GM19328 (cell line): ENCODE measurements around the gene PPP1CA.

Source experiments
- ATAC-seq: cut with Tn5 transposase; IDR thresholded peaks from one replicate; pipeline ENCODE4 v1.9.1; 2021; ENCODE audit warnings: mild to moderate bottlenecking, moderate library complexity; ENCODE audit not compliant: unreplicated experiment

Gene PPP1CA

GRCh38 chr11:67418476-67419281, 17.0 kb upstream of the PPP1CA start:
- no peak for ATAC-seq

- no peak for ATAC-seq
Measured at GRCh38 chr11:67417425-67417824, 15.8 kb upstream of the PPP1CA start.

GRCh38 chr11:67416416-67417335, 15.0 kb upstream of the PPP1CA start:
- ATAC-seq: no peak

- no peak for ATAC-seq
Measured at GRCh38 chr11:67415501-67416304, 14.0 kb upstream of the PPP1CA start, which contains the start of gene CARNS1. Gene CARNS1 (plus strand): TSS chr11:67415678. CDS start chr11:67416200, 522 bp downstream.

GRCh38 chr11:67413266-67413849, 11.7 kb upstream of the PPP1CA start:
- ATAC-seq: no peak

GRCh38 chr11:67412495-67413179, 11.0 kb upstream of the PPP1CA start:
- no peak for ATAC-seq

GRCh38 chr11:67411785-67412152, 10.1 kb upstream of the PPP1CA start:
- ATAC-seq: no peak

GRCh38 chr11:67410984-67411784, 9.5 kb upstream of the PPP1CA start:
- no peak for ATAC-seq

GRCh38 chr11:67410369-67410831, 8.7 kb upstream of the PPP1CA start:
- ATAC-seq: no peak

GRCh38 chr11:67409781-67410368, 8.2 kb upstream of the PPP1CA start:
- no peak for ATAC-seq

- no peak for ATAC-seq
Measured at GRCh38 chr11:67409261-67409666, 7.6 kb upstream of the PPP1CA start.

- no peak for ATAC-seq
Measured at GRCh38 chr11:67408437-67409200, 7.0 kb upstream of the PPP1CA start.

- ATAC-seq: no peak
Measured at GRCh38 chr11:67407688-67408163, 6.1 kb upstream of the PPP1CA start.

- ATAC-seq: no peak
Measured at GRCh38 chr11:67406969-67407687, 5.5 kb upstream of the PPP1CA start.

GRCh38 chr11:67406420-67406968, 4.8 kb upstream of the PPP1CA start:
- no peak for ATAC-seq

- no peak for ATAC-seq
Measured at GRCh38 chr11:67405688-67406339, 4.2 kb upstream of the PPP1CA start.
